PC-9 (cell line): Measurements from ENCODE around the gene CD151.
A peak's percentile ranks its signal among the peaks of the same experiment; 100 is the strongest.

Source experiments
- EZH2 ChIP-seq: fragments of 200-600 bp; sonication (generic); IDR thresholded peaks from 2 replicates; pipeline ENCODE4 v1.8.0; 2017; ENCODE audit warnings: antibody characterized with exemption, low read depth
- TF ChIP-seq, protein P1 (sequence below): fragments of 200-600 bp; sonication (generic); conservative IDR thresholded peaks from 2 replicates; pipeline ENCODE4 v1.6.1; 2017; ENCODE audit warnings: mixed run types, antibody characterized with exemption, mild to moderate bottlenecking, moderate library complexity

DNA sequence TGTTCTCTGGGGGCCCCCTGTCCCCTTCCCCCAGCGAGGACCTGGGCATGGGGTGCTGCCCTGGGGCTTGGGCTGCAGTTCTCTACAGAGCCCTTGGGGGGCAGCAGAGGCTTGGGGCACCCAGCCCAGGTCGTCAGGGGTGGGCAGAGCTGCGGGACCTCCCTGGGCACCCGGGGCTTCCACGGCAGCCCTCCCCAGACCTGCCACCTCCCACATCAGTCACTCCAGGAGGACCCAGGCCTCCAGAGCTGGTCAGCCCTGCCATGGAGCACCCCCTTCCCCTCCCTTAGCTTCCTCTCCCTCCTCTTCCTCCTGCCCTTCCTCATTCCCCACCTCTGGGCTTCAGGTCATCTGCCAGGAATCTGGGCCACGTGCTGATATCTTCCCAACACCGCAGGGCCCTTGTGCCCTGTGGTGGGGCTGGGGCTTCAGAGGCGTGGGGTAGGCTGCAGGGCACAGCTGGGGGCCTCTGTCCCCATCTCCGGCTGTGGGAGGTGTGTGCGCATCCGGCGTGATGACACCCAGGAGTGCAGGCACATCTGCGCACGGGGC is 15.7 kb downstream of the CD151 start:
- TF ChIP-seq, protein P1, sequence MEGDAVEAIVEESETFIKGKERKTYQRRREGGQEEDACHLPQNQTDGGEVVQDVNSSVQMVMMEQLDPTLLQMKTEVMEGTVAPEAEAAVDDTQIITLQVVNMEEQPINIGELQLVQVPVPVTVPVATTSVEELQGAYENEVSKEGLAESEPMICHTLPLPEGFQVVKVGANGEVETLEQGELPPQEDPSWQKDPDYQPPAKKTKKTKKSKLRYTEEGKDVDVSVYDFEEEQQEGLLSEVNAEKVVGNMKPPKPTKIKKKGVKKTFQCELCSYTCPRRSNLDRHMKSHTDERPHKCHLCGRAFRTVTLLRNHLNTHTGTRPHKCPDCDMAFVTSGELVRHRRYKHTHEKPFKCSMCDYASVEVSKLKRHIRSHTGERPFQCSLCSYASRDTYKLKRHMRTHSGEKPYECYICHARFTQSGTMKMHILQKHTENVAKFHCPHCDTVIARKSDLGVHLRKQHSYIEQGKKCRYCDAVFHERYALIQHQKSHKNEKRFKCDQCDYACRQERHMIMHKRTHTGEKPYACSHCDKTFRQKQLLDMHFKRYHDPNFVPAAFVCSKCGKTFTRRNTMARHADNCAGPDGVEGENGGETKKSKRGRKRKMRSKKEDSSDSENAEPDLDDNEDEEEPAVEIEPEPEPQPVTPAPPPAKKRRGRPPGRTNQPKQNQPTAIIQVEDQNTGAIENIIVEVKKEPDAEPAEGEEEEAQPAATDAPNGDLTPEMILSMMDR: peak; percentile 84
- no peak for TF ChIP-seq EZH2
